GM19351 (cell line): ENCODE data around the gene PARP12.

ENCODE experiments used
- ATAC-seq: cut with Tn5 transposase; IDR thresholded peaks from one replicate; pipeline ENCODE4 v1.9.1; 2021; ENCODE audit warnings: mild to moderate bottlenecking, moderate library complexity; ENCODE audit not compliant: unreplicated experiment

Gene PARP12

DNA sequence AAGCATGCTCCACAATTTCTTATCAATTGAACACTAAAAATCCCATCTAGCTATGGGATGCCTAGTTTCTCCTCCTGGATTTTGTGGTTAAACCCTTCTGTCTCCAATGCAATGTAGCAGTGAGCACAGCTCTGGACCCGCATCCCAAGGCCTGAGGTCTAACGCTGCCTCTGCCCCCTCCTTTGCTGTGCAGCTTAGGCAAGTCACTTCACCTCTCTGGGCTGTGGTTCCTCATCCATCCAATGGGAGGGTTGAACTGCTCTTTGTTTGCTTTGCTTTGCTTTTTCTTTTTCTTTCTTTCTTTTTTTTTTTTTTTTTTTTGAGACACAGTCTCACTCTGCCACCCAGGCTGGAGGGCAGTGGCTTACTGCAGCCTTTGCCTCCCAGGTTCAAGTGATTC is 69.2 kb downstream of the PARP12 start:
- no peak for ATAC-seq

DNA sequence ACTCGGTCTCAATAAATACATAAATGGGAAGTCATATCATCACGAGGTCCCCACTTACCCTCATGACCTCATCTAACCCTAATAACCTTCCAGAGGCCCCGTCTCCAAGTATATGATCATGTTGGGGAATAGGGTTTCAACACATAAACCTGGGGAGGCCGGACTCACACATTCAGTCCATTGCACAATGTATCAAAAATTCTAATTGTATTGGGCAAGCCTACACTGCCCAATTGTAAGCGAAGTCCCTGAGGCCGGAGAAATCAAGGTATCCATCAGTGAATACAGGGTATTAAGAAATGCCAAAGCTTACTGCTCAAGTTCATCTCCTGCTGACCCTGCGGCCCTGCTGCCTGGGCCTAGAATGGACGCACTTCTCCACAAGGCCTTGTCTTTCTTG is 69.6 kb downstream of the PARP12 start:
- ATAC-seq = no peak

DNA sequence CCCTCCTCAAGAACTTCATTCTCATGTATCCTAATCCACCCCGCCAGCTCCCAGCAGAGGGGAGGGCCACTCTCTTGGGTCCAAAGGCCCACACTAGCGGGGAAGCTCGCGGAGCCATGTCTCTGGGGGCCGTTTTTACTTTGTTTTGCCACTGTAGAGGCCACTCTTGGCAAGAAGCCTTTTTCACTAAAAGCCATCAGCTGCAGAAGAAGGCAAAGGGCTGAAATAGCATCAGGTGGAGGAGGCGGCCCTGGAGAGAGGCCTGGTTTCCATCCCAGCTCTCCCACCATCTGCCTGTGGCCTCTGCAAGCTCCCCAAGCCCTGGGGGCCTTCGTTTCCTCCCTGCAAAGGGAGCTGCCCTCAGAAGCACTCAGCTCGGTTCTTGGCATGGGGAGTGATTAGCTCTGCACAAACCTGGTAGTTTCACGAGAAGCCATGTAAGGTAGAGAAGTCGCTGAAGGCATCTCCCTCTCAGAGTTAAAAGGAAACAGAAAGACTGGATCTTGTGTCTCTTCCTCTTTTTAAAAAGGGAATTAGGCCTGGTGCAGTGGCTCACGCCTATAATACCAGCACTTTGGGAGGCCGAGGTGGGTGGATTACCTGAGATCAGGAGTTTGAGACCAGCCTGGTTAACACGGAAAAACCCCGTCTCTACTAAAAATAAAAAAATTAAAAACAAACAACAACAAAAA is 70.3 kb downstream of the PARP12 start:
- ATAC-seq = no peak

DNA sequence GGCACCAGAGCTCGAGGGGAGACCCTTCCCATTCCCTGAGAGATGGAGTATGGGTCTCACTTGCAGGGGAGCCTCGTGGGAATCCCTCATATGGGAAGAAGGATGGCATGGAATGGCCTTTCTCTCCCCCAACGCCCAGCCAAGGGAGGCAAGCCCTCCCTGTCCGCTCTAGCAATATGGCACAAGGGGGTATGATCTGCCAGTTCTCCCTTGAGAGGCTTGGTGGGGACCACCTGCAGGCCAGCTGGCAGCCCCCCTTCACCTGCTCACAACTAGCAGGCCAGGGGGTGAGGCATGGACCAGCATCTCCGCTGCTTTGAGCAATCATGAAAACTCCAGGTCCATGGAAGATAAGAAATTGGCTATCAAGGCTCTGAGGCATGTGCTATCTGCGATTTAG is 70.8 kb downstream of the PARP12 start:
- ATAC-seq = no peak

DNA sequence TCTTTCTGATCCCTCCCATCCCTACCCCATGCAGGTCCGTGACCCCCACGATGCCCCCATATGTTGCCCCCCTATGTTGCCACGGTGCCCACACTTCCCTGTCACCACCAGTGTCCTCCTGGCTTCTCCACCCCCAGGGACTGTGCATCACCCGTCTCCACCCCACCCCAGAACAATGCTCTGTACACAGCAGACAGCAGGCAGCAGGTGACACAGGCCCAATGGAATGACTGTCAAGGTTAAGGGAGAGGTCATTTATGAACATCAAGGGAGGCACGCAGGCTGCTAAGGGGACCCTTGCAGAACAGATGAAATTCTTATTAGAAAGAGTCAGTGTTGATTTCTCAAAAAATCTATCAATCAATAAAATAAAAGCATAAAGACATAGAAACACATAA is 71.5 kb downstream of the PARP12 start:
- ATAC-seq = no peak

DNA sequence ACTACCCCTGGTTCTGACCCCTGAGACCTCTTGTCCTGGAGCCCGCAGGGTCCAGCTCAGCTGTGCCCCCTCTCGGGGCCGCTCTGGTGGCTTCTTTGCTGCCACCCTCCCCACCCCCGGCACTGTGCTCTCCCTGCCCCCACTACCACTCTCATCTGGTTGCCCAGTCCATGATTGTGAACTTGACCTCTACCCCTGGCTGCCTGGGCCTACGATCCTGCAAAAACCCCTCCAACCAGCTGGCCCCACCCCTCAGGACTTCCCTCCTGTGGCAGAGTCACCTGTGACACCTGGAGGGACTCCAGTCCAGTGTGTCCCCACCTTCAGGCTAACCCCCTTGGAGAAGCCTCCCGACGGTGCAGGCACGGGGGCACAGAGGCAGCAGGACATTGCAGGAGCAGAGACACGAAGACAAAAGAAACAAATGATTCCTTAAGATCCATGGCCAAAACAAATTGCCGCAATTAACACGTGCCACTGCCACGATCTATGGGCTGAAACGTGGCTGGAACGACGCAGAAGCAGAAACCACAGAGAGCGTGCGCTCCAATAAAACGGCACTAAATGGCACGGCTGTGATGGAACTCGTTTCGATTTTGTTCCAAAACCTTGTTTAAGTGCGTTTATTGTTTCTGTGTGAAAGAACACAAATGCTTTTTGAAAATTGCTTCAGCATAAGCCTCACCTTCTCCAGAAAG is 72.0 kb downstream of the PARP12 start:
- no peak for ATAC-seq

DNA sequence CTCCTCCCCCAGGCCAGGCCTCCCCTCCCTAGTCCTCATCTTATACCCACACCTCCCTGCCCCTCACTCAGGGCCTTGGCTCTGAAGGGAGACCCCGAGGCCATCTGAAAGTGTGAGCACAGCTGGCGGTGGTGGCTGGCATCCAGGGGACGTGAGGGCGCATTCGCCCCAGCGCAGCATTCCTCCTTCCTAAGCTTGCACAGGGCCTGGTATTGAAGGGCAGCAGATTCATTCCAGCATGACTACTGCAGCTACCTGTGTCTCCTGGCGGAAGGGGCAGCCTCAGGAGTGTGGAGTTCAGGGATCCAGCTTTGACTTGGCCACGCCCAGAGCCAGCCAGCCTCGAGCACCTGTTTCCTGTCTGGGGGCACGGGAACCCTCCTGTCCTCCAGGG is 72.6 kb downstream of the PARP12 start:
- ATAC-seq = no peak

DNA sequence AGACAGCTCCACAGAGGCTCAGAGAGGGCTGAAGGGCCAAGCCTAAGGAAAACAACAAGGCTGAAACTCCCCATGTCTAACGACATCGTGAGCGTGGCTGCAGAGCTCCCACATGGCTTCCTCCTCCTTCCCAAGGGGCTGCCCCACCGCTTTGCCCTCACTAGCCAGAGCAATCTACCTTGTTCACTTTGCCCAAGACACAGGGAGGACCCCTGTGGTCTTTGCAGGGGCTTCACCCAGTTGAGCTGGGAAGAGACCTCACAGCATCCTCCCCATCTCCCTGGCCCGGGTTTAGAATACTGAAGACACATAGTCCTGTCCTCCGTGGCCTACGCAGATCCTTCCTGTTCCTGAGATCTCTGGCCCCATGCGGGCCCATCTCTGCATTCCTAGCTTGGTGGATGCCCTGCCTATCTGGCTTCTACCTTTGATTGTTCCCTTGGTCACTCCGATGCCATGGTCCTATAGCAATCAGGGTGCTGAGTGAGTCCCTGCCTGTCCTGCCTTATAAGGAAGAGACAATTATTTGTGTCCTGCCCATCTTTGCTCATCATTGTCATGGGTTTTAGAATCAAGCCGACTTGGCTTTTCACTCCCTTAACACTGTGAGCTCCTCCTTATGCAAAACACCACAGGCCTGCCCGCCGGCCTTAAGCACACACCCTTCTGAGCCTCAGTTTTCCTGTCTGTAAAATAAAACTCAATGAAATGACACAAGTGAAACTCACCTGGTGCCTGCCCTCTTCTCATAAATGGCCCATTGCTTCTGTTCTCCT is 73.2 kb downstream of the PARP12 start:
- ATAC-seq = no peak

DNA sequence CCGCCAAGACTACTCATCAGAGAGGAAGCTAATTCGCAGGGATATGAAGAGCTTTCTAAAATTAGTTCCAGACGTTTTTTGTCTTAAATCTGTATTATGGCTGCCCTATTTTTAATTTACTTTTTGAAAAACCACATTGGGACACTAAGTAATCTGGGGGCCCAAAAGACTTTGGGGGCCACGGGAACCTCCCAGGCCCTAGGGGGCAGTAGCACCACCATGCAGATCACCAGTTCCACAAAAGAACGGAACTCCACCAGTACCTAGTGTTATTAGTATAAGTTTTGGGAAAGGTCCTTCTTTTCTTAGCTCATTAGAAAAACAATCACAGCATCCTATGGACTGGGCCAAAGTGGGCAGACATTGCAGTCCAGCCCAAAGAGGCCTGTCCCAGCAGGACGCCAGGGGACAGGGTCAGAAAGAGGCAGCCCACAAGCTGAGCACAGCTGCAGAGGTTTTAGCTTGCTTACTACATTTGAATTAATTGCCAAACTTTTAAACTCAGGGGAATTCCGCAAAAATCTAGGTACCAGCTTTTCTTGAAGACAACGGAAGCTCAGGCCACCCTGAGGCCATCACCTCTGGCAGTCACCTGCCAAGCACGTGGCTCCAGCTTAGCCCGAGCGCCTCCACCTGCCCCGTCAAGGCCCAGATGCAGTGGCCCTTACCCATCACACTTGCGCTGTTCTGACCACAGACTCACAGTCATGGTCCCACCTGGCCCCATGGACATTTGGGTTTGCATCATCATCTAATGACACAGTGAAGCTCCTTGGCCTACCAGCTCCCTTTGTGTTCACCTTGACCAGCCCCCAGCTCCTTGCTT is 74.8 kb downstream of the PARP12 start:
- no peak for ATAC-seq

DNA sequence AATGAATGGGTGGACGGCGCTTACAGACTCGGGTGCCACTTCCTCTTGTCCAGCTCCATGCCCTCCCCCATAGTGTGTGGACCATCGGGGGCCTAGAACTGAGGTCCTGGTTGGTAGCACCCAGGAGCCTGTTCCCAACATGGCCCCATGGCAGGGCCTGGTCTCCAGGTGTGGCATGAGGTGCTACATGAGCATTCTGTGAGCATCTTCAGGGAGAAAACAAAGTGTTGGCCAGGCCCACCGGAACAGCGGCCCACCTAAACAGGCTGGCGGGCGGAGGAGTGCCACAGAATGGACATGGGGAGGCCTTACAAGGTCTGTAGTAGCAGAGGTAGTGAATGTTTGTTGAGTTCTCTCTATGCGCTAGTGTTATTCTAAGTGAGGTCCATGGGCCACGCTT is 76.9 kb downstream of the PARP12 start:
- no peak for ATAC-seq

DNA sequence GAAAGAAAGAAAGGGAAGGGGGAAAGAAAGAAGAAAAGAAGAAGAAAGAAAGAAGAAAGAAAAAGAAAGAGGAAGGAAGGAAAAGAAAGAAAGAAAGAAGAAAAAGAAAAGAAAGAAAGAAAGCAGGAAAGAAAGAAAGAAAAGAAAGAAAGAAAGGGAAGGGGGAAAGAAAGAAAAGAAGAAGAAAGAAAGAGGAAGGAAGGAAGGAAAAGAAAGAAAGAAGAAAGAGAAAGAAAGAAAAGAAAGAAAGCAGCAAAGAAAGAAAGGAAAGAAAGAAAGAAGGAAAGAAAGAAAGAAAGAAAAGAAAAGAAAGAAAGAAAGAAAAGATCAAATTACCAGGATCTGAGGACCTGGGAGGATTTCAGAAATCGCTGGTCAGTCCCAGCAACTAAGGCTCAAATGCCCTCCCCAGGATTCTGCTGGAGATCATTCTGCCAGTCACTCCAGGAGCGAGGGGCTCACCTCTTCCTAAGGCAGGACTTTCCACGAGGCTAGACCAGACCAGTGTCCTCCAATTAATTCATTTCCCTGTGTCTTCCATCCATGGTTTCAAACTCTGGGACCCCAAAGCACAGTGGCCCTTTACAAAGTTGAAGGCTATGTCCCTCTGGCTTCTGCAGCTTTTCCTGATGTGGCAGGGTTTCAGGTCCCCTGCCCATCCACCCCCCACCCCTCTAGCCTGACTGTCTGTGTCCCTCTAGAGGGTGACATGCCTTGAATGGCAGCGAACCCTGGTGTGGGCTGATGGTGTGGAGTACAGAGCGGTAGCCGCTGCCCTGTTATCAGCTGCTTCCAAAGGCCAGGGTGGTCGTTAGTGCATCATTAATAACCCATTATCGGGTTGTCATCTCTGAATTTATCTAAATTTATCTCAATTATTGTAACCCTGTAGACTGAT is 77.9 kb downstream of the PARP12 start:
- ATAC-seq = no peak

DNA sequence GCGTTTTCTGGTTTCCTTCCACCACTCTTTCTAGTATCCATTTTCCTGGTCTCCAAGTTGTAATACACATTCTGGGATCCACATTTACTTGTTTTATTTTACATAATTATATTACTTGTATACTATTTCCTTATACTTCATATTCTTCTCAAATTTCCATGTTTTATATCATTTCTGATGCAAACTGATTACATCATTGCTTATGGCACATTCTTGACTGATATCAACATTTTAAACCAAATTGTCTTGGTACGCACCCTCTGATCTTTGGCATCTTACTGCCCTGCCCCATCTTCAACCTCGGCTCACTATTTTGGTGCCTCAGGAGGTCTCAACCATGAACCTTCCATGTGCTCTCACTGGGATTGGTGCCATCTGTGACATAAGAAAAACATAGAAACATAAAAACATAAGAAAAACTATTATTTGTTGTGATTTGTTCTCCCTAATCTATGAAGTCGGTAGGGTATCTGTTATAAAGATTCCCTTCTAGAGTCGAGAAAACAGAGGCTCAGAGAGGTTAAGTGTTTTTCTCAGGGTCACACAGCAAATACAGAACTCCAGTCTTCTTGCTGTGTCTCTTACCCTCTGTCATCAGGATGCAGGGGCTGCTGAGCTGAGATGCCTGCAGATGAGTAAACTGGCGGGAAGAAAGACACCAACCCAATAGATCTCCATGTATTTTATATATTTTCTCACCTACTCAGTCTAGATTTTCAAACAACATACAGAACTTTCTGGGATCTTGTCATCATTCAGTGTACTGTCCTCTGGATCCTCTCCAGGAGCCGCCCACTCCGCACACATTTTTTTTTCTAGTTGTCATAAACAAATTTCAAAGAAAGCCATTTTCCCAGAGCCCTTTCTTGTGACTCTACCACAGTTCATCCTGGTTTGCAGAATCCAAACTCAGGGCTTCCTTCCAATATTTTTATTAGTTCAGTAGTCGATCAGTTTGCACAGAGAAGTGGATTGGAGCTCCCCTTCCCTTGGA is 79.5 kb downstream of the PARP12 start:
- no peak for ATAC-seq

DNA sequence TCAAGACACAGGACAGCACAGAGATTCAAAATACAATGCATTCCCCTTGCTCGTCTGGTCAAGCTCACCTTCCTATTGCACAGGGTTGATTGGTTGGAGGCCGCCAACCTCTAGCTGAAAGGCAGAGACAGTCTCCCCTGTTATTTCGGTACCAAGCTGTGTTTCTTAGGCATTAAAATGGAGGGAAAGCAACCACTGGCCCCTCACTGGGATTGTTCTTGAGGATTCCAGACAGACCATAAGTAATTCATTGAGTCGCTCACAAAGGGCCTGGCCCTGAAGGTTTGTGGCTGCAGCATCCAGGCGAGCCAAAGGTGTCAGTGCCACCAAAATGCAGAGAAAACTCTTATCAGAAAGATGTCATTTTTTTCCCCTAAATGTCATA is 81.2 kb downstream of the PARP12 start:
- no peak for ATAC-seq

DNA sequence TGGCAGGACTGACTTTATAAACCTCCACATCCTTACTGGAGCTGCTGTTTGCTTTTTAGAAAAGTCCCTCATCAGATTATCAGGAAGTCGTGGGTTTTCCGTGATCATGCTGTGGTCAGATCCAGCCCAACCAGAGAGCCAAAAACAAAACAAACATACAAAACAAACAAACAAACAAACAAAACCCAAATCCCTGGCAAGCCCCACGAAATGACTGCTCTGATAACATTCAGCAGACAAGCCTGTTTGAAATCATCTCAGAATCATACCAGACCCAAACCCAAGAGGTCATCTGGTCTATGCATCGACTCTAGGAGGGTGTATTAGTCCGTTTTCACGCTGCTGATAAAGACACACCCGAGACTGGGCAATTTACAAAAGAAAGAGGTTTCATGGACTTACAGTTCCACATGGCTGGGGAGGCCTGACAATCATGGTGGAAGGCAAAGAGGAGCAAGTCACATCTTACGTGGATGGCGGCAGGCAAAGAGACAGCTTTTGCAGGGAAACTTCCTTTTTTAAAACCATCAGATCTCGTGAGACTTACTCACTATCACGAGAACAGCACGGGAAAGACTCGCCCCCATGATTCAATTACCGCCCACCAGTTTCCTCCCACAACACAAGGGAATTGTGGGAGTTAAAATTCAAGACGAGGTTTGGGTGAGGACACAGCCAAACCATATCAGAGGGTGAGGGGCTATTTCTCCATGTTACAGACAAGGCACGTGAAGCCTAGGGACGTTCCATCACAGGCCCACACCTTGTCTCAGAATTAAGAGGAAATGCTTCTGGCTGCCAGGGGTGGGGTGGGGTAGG is 85.7 kb downstream of the PARP12 start:
- no peak for ATAC-seq

DNA sequence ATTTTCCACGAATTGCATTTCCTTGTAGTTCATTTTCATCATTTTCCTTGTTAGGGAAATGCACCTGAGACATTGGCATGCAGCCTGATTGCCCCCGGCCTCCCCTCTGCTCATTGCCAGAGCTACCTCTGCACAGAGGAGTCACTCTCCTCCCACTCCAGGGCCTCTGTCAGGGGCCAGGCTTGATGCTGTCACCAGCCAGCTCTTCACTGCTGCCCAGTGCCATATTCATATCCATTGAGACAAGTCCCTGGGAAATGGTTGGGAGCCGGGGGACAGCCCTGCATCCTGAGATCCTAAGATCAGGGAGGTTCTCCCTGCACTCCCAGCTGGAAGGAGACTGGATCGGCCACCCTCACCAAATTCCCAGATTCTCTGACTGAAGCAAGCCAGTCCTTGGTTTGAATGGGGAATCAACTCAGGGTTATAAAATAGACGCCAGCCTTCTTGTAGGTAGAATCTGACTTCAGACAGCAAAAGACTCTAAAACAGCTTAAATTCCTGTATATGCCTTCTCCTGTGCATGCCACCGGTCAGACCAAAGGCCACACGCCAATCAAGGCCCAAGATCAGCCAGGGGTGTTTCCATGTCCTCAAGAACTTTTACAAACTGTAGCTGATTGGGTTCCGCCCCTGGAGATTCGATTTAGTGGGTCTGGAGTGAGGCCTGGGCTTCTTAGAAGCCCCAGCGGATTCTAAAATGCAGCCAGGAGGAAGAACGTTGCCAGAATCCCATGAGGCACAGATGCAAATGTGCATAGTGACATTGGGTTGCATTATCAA is 86.5 kb downstream of the PARP12 start:
- no peak for ATAC-seq

DNA sequence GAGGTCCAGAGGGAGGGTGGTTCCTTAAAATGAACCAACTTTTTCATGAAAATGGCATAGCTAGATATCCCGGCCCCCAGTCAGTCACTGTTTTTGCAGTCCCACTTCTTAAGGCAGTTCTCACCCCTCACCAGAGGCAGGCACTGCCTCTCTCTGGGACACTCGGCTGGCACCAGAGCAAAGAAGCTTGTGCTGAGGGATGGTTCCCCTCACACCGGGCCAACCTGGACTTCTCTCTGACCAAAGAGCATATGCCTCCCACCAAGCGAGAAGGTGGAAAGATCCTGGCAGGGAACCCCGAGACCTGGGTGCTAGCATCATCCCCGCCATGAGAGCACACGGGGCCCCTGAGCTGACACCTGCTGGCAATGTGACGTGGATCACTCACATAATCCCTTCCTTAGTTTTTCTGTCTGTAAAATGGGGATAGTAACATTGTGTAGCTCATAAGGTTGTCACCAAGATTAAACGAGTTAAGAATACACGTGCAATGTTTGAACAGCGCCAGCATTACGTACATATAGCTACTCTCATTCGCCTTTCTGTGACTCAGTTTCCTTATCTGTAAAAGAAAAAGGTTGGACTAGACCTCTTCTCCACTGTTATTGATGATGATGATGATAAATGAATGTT is 88.5 kb downstream of the PARP12 start:
- ATAC-seq = no peak
